Measurements from ENCODE around the gene IRF3. TPM values are rescaled to one million over a fixed set of nuclear protein-coding genes. Genes with fewer than 3 reads are reported as not detected.

IRF3 gene
- total and polyA plus RNA-seq, 2 donors (not counting 1 experiment from before 2014, with no cell fraction given) = 233 to 262 TPM

DNA sequence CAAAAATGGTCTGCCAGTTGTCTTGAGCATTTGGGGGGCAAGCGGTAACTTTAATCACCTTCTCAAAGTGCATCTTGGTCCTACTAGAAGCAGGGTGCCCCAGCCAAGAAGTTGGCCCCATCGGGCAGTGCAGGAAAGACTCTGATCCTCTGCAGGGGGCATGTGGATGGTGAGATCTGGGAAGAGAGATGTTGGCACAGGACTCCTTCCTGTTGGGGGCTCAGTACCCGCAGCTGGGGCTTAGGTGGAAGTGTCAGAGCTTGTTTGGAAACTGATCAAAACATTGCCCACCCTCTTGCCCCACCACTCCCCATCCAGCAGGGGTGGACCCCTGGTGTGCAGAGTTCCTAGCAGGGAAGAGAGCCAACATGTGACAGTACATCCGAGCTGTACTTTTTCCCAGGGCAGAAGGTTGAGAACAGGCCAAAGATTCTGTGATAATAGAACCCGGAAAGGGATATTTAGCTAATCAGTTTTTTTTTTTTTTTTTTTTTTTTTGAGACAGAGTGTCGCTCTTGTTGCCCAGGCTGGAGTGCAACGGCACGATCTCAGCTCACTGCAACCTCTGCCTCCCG lies 34.6 kb downstream of the IRF3 start:
- Histone ChIP-seq H3K27me3 (replicated peaks in 1 of 4; ENCODE audit: control extremely low read depth in 1 of 4, control insufficient read depth in 3 of 4, insufficient read depth in 4 of 4, low read length in 3 of 4) (no peaks in the 10 kb centered on the region), H4K20me1 (ENCODE audit: control insufficient read depth, insufficient read depth, low read length, poor library complexity, severe bottlenecking) (no peaks in the 10 kb centered on the region), H3K9me3 (ENCODE audit: control extremely low read depth in 1 of 3, control insufficient read depth in 2 of 3, insufficient read depth in 1 of 3, low read length in 2 of 3) (no peaks in the 10 kb centered on the region), H3K4me1 (ENCODE audit: control insufficient read depth in 2 of 2, insufficient read depth in 2 of 2, low read length in 2 of 2) (no peaks in the 10 kb centered on the region), H3K79me2 (ENCODE audit: control insufficient read depth, insufficient read depth, low read length) (no peaks in the 10 kb centered on the region), H3K4me3 (ENCODE audit: control extremely low read depth in 1 of 5, extremely low read depth in 1 of 5, insufficient read depth in 1 of 5, low read depth in 2 of 5, low read length in 4 of 5) (no peak overlapping the region), H3K36me3 (replicated peaks in 1 of 2; ENCODE audit: control extremely low read depth in 1 of 2, control insufficient read depth in 1 of 2, extremely low read depth in 1 of 2, insufficient read depth in 2 of 2, low read length in 1 of 2) (peaks cover 0 to 3% of the 10 kb centered on the region in 2 experiments), H3K4me2 (replicated peaks; ENCODE audit: low read depth, low read length, poor library complexity, severe bottlenecking) (no peak overlapping the region), H3K27ac (ENCODE audit: low read length in 2 of 2) (no peak overlapping the region), H3K9ac (ENCODE audit: low read length) (no peak overlapping the region), H2AFZ (ENCODE audit: insufficient read depth, low read depth, low read length, poor library complexity, severe bottlenecking) (no peak overlapping the region)
- no peak for ATAC-seq (ENCODE audit: low read depth)
- intact Hi-C loops (cut with micrococcal nuclease) = no loop called here
- Mint-ChIP-seq H3K4me1 (no peaks in the 10 kb centered on the region), H3K27me3 (no peaks in the 10 kb centered on the region), H3K9me3 (ENCODE audit: insufficient read depth) (no peaks in the 10 kb centered on the region), H3K4me3 (no peak overlapping the region), H3K27ac (no peak overlapping the region)
- TF ChIP-seq EZH2 (IDR thresholded peaks at IDR 0.05; ENCODE audit: borderline replicate concordance, insufficient read depth, low read depth, low read length, poor library complexity, severe bottlenecking) = no peak
- TF ChIP-seq, protein P1, sequence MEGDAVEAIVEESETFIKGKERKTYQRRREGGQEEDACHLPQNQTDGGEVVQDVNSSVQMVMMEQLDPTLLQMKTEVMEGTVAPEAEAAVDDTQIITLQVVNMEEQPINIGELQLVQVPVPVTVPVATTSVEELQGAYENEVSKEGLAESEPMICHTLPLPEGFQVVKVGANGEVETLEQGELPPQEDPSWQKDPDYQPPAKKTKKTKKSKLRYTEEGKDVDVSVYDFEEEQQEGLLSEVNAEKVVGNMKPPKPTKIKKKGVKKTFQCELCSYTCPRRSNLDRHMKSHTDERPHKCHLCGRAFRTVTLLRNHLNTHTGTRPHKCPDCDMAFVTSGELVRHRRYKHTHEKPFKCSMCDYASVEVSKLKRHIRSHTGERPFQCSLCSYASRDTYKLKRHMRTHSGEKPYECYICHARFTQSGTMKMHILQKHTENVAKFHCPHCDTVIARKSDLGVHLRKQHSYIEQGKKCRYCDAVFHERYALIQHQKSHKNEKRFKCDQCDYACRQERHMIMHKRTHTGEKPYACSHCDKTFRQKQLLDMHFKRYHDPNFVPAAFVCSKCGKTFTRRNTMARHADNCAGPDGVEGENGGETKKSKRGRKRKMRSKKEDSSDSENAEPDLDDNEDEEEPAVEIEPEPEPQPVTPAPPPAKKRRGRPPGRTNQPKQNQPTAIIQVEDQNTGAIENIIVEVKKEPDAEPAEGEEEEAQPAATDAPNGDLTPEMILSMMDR (IDR thresholded peaks at IDR 0.05) = no peak
- ChIA-PET POLR2A (interaction anchor here (1.2 kb wide), 1 partner anchor 38 kb away, joined by 5 read pairs; no protein-coding TSS in a partner anchor), CTCF (interaction anchor here (0.6 kb wide), 1 partner anchor 536 kb away, joined by 3 read pairs; no protein-coding TSS in a partner anchor)
- DNase-seq = no peak
- WGBS (ENCODE audit: insufficient coverage) = 65% methylated on average over 2 of the region's 9 CpGs

GRCh38 chr19:49629659-49630058 lies 36.0 kb downstream of the IRF3 start:
- ChIA-PET CTCF (no interaction called here), POLR2A (no interaction called here)
- H3K79me2 ChIP-seq (ENCODE audit: control insufficient read depth, insufficient read depth, low read length) = no peaks in the 10 kb centered on the region
- Mint-ChIP-seq H3K4me1 (no peaks in the 10 kb centered on the region), H3K4me3 (no peak overlapping the region), H3K9me3 (ENCODE audit: insufficient read depth) (no peaks in the 10 kb centered on the region), H3K27ac (no peak overlapping the region), H3K27me3 (no peaks in the 10 kb centered on the region)
- peaks cover 1% of the 10 kb centered on the region for H4K20me1 ChIP-seq (ENCODE audit: control insufficient read depth, insufficient read depth, low read length, poor library complexity, severe bottlenecking)
- intact Hi-C loops (cut with micrococcal nuclease) = no loop called here
- TF ChIP-seq EZH2 (IDR thresholded peaks at IDR 0.05; ENCODE audit: borderline replicate concordance, insufficient read depth, low read depth, low read length, poor library complexity, severe bottlenecking) = no peak
- TF ChIP-seq, protein P1 (IDR thresholded peaks at IDR 0.05) = no peak
- H3K27ac ChIP-seq (ENCODE audit: low read length in 2 of 2) = no peak overlapping the region
- no peak overlapping the region for H3K4me2 ChIP-seq (replicated peaks; ENCODE audit: low read depth, low read length, poor library complexity, severe bottlenecking)
- H3K9me3 ChIP-seq (ENCODE audit: control extremely low read depth in 1 of 3, control insufficient read depth in 2 of 3, insufficient read depth in 1 of 3, low read length in 2 of 3) = no peaks in the 10 kb centered on the region
- no peak overlapping the region for H2AFZ ChIP-seq (ENCODE audit: insufficient read depth, low read depth, low read length, poor library complexity, severe bottlenecking)
- H3K4me3 ChIP-seq (ENCODE audit: control extremely low read depth in 1 of 5, extremely low read depth in 1 of 5, insufficient read depth in 1 of 5, low read depth in 2 of 5, low read length in 4 of 5) = no peak overlapping the region
- no peaks in the 10 kb centered on the region for H3K4me1 ChIP-seq (ENCODE audit: control insufficient read depth in 2 of 2, insufficient read depth in 2 of 2, low read length in 2 of 2)
- no peak overlapping the region for H3K9ac ChIP-seq (ENCODE audit: low read length)
- H3K36me3 ChIP-seq (replicated peaks in 1 of 2; ENCODE audit: control extremely low read depth in 1 of 2, control insufficient read depth in 1 of 2, extremely low read depth in 1 of 2, insufficient read depth in 2 of 2, low read length in 1 of 2) = peaks cover 0 to 7% of the 10 kb centered on the region in 2 experiments
- ATAC-seq (ENCODE audit: low read depth) = no peak
- 98% methylated on average over 8 of the region's 9 CpGs for WGBS (ENCODE audit: insufficient coverage)
- no peak for DNase-seq
- no peaks in the 10 kb centered on the region for H3K27me3 ChIP-seq (replicated peaks in 1 of 4; ENCODE audit: control extremely low read depth in 1 of 4, control insufficient read depth in 3 of 4, insufficient read depth in 4 of 4, low read length in 3 of 4)
